IPS-18c (cell line): ENCODE results near the gene QDPR.
"Not testable (repeated sequence)": the region's sequence is repeated elsewhere in the genome, so short reads cannot be mapped to it uniquely, and the experiment has no call there.

Source experiments
- H3K4me3 ChIP-seq: 2 replicates; pipeline ENCODE4 v1.7.0; 2013; ENCODE audit warnings: low read depth, mild to moderate bottlenecking, low read length, moderate library complexity; ENCODE audit not compliant: insufficient read depth
- H3K9me3 ChIP-seq: one replicate; pipeline ENCODE4 v1.6.1; 2013; ENCODE audit warnings: mild to moderate bottlenecking, low read length, moderate library complexity; ENCODE audit not compliant: control insufficient read depth, insufficient read depth

QDPR gene

DNA sequence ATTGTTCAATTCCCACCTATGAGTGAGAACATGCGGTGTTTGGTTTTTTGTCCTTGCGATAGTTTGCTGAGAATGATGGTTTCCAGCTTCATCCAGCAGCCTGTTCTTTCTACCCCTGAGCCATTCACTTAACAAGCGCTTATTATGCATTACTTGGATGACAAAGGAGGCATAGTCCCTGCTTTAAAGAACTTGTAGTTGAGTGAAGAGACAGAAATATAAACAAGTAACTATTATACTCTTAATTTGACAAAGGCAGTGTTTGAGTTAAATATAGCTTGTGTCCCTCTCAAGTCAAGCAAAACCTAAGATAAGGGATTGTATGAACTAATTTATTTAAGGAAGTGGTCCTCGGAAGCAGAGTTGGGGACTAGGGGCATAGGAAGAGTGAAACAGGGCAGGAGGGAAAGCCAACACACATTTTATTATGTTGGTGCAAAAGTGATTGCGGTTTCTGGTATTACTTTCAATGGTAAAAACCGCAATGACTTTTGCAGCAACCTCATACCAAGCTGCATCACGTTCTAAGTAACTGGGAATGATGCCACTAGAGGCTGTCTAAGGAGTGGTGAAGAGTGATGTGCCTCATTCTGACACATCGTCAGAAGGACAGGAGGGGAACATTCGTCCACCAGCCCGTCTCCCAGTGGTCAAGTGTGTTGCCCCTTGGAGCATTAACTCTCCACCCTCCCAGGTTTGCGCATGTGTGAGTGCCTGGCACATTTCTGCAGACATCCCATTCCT is 41.8 kb downstream of the QDPR start:
- H3K4me3 ChIP-seq: no peak overlapping the region

DNA sequence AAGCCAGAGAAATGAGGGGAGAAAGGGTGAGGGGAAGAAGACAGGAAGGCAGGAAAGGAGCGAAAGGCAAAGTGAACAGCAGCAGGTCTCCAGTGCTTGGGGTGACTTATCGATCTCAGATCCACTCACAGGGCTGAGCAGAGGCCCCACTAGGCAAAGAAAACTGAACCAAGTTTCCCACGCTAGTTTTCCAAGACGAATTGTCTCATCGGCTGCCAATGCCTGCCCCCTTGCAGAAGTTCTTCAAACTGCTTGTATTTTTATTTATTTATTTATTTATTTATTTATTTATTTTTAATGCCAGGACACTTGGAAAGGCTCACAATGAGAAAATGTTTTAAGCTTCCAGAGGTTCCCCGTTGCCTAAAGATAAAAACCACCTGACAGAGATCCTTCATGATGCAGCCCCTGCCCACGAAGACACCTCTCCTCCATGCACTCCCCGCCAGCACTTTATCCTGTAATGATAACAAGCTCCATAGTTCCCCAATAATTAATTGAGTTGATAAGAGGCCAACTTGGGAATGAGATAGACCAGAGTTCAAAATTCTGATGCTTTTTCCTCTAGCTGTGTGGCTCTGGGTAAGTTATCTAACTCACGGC is 43.2 kb downstream of the QDPR start:
- no peak overlapping the region for H3K4me3 ChIP-seq
- no peaks in the 10 kb centered on the region for H3K9me3 ChIP-seq

More for the DNA sequence above, 41.8 kb downstream of the QDPR start:
- H3K9me3 ChIP-seq: no peaks in the 10 kb centered on the region

DNA sequence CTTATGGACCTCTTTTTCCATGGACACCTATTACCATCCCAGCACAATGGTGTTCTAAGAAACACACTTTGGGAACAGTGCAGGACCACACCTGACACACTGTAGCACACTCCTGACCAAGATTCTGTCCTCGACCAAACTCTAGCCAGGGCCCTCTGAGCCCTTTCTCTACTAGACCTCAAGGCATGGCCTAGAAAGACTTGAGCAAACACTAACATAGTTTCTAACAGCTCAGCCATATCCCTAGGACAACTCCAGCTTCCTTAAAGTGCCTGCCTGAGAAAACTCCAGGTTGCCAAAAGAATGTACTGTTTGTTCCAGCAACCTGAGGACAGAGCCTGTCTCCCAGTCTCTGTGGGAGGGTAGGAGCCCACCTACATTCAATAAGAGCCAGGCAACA is 48.3 kb downstream of the QDPR start:
- H3K4me3 ChIP-seq: no peak overlapping the region
- H3K9me3 ChIP-seq: peaks cover under 1% of the 10 kb centered on the region

DNA sequence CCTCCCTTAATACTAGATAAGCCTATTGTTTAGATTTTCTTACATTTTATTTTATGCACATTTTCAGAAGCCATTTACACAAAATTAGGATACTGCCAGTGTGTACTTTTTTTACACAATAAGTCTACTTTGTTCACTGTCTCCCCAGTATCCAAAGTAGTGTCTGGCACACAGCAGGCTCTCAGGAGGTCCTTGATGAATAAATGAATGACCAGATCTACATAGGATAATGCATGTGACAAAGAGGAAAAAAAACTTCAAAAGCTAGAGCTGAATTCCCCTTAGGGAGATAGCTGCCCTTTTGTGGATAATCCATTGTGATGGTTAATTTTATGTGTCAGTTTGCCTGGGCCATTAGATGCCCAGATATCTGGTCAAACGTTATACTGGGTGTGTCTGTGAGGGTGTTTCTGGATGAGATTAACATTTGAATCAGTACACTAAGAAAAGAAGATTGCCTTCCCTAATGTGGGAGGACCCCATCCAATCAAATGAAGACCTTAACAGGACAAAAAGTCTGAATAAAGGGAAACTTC is 61.6 kb downstream of the QDPR start:
- no peaks in the 10 kb centered on the region for H3K9me3 ChIP-seq
- no peak overlapping the region for H3K4me3 ChIP-seq

DNA sequence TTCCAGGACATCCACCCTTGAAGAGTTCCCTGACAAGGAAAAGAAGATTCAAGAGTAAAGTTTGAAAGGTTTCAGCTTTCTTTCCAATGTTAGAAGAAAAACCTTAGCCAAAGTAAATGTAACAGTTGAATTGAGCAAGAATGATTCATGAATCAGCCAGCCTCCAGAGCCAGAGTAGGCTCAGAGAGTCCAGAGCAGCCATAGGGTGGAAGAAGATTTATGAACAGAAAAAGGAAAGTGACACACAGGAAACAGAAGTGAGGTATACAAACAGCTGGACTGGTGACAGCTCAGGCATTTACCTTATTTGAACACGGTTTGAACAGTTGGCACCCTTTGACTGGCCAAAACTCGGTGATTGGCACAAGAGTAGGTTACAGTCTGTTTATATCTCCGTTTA is 63.2 kb downstream of the QDPR start:
- Histone ChIP-seq H3K4me3 (no peak overlapping the region), H3K9me3 (no peaks in the 10 kb centered on the region)

DNA sequence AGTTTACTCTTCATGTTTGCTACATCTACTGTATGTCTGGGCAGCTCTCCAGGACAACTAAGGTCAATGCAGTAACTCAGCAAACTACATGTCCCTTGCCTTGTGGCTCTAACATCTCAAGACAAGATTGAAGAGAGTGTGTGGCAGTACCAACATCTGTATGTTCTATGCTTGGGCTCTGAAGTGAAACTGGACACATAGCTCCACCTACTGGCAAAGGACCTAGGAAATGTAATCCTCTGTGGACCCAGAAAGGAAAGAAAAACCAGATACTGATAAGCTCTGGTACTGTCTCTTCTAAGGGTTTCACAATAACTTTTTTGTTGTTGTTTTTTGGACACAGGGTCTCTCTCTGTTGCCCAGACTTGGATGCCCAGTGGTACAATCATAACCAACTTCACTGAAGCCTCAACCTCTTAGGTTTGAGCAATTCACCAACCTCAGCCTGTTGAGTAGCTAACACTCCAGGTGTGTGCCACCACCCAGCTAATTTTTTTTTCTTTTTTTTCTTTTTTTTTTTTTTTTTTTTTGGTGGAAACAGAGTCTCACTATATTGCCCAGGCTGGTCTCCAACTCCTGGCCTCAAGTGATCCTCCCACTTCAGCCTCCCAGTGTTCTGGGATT is 64.1 kb downstream of the QDPR start:
- no peak overlapping the region for H3K4me3 ChIP-seq
- no peaks in the 10 kb centered on the region for H3K9me3 ChIP-seq

DNA sequence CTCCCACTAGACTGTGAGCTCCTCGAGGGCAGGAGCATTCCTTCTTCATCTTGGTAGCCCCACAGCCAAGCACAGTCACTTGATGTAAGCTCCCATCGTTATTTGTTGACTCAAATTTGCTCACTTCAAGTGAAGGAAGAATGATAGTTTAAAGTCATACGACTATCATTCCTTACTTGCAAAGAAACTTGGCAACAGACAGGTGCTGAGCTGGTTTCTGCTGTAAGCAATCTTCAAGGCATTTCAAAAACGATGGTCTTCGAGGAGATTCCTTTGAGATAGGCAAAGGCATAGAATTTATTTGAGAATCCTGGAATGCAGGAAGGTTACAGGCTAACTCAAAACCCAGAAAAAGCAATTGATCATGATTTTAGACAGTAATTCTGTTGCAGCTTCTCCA is 64.8 kb downstream of the QDPR start:
- Histone ChIP-seq H3K9me3 (no peaks in the 10 kb centered on the region), H3K4me3 (no peak overlapping the region)

DNA sequence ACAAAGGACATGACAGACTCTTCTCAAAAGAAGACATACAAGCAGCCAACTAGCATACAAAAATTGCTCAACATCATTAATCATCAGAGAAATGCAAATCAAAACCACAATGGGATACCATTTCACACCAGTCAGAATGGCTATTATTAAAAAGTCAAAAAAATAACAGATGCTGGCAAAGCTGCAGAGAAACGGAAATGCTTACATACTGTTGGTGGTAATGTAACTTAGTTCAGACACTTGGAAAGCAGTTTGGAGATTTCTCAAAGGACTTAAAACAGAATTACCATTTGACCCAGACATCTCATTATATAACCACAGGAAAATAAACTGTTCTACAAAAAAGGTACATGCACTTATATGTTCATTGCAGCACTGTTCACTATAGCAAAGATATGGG is 69.4 kb downstream of the QDPR start:
- H3K9me3 ChIP-seq, H3K4me3 ChIP-seq: not testable (repeated sequence)

DNA sequence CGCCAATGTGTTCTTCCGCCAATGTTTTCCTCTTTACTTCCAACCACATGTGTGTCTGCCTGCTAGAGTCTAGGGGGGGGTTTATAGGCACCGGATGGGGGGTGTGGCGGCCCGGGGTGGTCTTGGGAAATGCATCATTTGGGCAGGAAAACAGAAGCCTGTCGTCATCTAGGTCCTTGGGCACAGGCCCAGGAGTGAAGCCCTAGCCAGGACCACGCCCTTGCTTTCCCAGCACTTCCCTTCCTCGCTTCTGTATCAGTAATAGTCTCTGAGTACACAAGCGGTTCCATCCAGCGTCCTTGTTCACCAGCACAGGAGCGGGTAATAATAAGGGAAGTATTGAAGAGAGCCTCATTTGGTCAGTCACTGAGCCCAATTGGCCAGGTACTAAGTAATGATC is 74.5 kb downstream of the QDPR start:
- Histone ChIP-seq H3K9me3 (no peaks in the 10 kb centered on the region), H3K4me3 (no peak overlapping the region)

DNA sequence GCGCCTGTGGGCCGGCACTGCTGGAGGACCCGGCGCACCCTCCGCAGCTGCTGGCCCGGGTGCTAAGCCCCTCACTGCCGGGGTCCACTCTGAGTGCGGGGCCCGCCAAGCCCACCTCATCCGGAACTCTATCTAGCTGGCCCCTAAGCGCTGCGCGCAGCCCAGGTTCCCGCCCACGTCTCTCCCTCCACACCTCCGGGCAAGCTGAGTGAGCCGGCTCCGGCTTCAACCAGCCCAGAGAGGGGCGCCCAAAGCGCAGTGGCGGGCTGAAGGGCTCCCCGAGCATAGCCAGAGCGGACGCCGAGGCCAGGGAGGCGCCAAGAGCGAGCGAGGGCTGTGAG is 75.2 kb downstream of the QDPR start:
- Histone ChIP-seq H3K4me3 (no peak overlapping the region), H3K9me3 (no peaks in the 10 kb centered on the region)
